Measurements from ENCODE around the gene TES.
"Not testable (repeated sequence)": the region's sequence is repeated elsewhere in the genome, so short reads cannot be mapped to it uniquely, and the experiment has no call there.

TES gene

DNA sequence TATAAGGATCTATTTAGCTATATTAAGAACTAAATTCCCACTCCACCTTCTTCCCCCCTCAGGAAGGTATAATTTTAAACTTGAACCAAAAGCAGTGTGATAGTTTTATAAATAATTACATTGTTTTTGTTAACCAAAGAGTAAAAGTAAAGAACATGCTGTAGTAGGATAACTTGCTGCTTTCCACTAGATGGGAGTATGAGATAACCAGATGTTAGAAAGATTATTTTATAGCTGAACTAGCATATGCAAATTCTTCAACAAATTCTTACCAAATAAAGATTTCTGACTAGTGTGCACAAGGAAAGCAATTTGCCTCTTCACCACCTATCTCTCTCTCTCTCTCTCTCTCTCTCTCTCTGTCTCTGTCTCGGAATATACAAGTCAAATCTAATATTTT is 31.8 kb downstream of the TES start:
- no peak for DNase-seq

DNA sequence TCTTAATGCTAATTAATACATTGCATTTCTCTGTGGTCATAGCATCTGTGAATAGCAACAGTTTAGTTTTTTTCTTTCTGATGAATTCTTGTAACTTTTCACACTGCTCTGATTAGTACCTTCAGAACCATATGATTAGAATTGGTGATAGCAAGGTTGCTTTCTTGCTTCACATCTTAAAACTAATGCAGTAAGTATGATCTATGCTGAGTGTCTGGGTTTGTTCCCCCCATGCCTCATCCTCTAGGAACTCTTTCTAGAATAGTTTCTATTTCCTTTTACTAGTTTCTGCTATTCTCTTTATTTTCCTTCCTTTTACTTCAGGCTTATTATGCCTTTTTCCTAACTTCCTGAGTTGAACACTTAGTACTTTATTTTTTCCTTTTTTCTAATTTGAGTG is 32.4 kb downstream of the TES start:
- DNase-seq = no peak

DNA sequence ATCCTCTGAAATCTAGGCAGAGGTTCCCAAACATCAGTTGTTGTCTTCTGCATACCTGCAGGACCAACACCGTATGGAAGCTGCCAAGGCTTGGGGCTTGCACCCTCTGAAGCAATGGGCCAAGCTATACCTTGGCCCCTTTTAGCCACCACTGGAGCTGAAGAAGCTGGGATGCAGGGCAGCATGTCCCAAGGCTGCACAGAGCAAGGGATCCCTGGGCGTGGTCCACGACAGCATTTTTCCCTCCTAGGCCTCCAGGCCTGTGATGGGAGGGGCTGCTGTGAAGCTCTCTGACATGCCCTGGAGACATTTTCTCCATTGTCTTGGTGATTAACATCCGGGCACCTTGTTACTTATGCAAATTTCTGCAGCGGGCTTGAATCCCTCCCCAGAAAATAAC is 34.5 kb downstream of the TES start:
- not testable (repeated sequence) for DNase-seq

DNA sequence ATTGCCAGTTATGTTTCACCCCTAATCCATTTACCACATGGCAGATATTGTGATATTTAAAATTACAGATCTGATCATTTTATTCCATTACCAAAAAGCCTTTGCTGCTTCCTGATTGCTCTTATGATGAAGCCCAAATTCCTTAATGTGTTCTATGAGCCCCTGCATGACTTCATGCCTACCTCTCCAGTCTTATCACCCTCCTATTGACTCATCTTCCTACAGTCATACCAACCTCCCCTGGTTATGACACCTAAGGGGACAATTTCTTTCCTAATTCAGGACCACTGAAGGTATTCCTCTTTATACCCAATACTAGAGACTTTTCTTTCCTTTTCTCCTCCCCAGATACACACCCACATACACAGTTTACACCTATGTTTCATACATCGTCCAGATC is 36.0 kb downstream of the TES start:
- no peak for DNase-seq

DNA sequence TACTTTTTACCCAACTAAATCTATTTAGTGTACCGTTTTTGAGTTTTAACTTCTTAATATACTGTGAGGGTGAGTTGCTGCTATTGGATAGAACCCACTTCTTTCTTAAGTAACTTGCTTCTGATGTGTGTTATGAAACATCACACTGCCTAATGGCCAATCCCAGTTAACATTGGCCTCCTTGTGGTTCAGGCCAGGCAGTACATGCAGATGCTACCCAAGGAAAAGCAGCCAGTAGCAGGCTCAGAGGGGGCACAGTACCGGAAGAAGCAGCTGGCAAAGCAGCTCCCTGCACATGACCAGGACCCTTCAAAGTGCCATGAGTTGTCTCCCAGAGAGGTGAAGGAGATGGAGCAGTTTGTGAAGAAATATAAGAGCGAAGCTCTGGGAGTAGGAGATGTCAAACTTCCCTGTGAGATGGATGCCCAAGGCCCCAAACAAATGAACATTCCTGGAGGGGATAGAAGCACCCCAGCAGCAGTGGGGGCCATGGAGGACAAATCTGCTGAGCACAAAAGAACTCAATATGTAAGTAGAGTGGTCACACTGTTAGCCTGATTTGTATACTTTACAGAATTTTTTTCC is 39.7 kb downstream of the TES start:
- DNase-seq = no peak

DNA sequence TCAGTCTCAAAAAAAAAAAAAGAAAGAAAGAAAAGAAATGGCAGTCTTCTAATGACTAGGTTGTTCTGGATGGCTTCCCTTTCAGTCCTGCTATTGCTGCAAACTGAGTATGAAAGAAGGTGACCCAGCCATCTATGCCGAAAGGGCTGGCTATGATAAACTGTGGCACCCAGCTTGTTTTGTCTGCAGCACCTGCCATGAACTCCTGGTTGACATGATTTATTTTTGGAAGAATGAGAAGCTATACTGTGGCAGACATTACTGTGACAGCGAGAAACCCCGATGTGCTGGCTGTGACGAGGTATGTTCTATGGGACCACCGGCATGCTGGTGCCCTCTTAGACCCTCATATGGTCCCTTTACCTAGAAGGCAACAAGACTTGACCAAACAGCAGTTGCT is 41.3 kb downstream of the TES start:
- no peak for DNase-seq

DNA sequence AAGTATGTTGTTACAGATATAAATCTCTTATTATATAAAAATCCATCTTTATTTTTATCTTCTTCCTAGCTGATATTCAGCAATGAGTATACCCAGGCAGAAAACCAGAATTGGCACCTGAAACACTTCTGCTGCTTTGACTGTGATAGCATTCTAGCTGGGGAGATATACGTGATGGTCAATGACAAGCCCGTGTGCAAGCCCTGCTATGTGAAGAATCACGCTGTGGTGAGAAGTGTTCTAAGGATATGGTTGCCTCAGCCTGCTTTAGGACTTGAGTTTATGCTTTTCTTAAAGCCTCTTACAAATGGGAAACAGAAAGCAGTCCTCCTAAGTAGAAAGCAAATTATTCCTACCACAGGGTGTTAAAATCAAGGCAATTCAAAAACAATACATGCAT is 41.9 kb downstream of the TES start:
- DNase-seq = no peak

DNA sequence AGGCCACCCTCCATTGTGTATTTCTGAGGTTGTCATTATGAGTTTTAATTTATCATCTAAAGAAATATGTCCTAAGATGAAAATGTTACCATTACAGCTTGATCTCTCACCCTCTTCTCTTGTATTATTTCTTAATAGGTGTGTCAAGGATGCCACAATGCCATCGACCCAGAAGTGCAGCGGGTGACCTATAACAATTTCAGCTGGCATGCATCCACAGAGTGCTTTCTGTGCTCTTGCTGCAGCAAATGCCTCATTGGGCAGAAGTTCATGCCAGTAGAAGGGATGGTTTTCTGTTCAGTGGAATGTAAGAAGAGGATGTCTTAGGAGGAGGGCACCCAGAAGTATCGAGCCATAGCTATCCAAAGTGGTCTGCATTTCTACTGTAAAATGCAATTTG is 46.8 kb downstream of the TES start:
- DNase-seq = no peak

DNA sequence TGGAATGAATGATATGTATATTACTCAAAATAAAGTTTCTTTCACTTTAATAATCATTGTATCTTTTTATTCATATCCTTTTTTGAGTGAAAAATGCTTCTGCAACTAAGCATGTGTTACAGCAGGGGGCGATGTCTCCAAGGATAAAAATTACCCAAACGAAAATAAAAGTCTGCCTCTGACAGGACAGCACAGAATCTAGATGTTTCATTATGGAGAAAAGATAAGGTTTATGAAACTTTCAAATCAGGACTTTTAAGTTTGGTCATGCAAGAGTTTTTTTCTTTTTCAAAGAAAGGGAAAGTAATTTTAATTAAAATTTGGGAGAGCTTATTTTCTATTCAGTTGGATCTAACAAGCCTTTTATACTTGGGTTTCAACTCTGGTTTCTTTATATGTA is 48.4 kb downstream of the TES start:
- peak in 8 of 56 donors; percentile 1 to 37 (median 16) for DNase-seq

DNA sequence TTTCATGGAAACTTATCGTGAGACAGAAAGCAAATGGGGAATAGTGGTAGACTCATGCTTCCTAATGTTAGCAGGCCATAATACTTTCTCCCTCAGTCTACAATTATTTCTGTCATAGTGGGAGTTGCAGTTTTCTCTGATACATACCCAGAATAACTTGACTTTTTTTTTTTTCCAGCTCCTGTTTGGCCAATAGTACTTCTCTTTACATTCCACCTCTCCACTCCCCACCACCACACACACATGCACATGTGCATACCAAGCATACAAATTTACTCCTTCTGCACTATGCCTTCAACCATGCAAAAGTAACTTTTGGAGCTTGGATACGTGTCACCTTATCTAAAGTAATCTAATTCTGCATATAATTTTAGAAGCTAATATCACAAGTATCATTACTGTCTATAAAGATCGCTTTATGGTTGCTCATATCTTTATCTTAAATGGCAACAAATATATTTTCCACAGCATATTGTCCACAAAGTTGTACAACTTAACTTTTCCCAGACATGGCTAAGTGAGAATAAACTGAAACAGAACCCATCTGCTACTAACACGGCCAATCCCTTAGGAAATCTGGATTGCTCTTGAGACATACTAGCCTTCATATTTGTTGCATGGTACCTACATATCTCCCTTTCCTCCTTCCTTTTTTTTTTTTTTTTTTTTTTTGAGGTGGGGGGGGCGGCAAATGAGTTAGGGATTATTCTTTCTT is 49.0 kb downstream of the TES start:
- DNase-seq = no peak

DNA sequence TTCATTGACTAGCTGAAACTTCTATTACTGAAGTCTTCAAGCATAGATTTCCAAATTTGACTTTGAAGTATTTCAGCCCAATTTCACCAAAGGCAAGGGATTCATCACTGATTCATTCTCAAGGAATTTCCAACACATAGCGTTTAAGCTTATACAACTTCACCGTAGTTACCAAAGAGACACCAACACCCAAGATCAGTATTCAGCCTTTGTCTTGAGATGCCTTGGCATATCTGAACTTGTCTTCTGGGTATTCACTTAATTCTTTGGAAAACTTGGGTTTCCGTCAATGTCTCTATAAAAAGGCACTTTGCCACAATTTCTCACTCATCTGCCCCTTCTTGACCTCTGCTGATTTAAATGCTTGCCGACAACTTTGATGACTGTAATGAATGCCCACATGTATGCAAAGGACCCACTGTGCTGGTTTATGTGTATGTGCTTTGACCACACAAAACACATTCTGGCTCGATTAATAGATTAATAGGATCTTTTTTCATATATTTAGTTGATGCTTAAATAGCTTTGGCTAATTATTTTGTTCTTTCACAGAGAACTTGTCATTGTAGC is 49.6 kb downstream of the TES start:
- no peak for DNase-seq

DNA sequence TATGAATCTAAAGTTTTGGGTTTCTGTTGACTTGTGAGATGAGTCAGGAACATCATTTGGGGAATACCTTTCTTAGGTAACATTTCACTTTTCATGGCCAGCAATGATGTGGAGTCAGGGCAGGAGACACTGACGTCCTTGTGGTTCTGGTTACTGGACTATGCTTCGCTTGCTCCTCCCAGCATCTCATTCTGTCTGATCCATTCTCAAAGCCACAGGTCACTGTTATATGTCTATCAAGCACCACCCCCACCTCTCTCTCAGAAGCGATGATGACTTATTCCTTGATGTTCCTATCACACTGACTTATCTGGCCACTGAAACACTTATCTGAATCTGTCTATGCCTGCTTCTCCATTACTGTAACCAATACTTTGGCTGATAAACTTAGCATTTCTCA is 51.6 kb downstream of the TES start:
- no peak for DNase-seq

DNA sequence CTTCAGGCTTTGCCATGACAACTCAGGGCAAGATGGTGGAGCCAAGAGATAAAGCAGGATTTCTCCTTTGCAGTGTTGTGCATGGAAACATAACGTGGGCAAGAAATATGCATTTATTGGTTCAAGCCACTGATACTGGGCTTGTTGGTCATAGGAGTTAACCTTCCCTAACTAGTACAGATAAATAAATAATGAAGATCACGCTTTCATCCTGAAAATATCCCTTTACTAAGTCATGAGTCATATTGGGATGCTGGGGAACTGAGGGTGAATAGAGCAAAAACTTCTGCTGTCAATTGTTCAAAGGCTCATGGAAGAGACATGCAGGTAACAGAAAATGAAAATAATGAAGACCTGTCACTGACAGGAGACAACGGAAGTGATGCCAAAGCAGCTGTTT is 55.5 kb downstream of the TES start:
- DNase-seq = no peak

DNA sequence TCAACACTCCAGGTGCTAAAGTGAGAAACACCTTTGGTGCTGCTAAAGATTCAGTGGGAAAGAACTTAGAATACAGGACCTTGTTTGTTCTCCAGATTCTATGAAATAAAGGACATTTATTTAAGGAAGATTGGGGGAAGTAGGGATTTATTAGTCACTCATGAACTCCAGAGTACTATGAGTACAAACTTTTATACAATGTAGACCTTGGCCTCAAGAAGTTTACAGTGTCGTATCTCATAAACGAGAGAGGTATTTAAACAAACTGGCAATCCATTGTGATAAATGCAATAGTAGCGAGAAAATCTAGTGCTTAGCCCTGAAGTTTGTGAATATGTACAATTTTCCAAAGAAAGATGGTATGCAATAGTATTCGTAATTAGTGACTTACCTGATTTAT is 59.1 kb downstream of the TES start:
- no peak for DNase-seq

DNA sequence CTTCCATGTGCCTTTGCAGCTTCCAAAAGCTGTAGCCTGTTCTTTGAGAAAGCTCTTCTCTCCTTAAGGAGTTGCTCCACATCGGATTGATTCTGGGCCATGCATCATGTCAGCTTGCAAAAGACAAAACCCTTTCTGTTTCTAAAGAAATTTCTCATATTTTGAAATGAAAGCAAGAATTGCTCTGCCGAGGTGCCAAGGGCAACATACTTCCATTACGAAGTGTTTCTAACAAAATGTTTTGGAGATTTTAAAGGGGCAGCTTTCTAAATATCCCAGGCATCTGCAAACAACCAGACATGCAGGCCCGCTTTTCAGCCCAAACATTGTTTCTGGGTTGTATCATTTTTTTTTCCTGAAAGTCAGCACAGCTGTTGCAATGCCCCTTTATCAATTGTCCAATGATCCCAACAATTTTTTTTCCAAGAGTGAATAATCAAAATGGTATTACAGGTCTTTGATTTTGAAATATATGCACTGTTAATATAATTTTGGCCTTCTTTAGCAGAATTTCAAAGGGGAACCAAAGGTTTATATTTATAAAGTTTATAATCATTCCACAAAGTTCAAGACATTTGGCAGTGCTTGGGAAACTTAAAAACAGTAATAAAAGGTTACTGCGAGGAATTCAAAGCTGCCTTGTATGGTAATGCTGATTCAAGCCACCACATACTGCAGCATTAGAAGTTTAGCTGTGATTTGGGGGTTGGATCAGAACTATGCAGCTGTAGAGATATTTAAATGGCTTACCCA is 61.0 kb downstream of the TES start:
- DNase-seq = no peak

DNA sequence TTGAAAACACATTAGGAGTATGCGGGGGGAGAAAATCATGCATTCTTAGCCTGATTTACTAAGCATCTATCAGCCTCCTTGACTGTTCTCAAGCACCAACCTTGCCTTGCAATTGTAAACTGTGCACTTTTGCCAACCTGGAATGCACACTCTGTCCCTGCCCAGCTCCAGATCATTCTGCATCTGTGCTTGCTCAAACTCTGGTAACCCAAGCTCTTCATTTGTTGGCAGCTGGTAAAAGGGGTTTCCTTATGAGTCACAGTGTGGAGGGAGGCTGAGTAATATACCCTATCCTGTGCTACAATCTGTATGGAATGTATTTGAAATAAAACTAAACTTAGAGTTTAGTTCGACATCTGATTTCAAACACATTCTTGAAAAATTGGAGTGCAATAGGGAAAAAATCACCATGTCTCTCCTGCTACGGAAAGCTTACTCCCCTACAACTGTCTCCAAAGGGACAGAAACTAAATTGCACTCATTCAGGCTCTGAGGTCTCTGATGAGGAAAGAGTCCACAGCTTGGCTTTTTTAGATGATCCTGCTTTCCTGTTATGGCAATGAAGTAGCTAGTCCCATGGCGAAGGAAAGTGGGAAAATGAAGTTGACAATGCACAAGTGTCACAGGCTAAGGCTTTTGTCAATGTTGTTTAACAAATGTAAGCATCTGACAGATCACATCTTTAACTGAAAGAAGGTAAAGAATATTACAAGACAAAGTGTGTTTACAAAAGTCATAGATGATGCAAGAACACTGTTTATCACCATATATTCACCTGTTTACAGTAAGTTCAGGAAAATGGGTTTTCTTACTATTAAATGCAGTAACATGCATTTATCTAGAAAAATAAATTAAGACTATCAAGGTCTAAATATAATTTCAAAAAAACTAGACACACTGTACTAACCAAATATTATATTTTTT is 61.9 kb downstream of the TES start:
- peak in 1 of 56 donors; percentile 11 for DNase-seq

DNA sequence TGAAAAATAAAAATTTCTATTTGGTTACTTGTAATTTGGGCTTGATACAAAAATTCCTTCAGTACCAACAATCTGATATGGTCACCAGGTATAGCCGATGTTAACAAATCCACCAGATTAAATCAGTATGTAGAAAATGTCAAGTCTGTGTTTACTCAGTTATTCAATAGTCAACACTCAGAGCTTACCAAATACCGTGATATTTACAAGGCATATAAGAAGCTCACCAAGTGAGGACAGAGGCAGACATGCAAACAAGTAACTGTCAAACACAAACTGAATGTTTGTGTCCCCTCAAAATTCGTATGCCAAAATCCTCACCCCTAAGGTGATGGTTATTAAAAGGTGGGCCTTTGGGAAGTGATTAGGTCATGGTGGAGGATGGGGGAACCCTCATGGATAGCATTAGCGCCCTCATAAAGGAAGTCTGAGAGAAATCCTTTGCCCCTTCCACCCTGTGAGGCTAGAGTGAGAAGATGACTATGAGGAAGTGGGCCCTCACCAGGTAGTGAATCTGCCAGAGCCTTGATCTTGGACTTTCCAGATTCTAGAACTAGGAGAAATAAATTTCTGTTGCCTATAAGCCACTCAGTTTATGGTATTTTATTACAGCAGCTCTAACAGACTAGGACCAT is 63.1 kb downstream of the TES start:
- no peak for DNase-seq

DNA sequence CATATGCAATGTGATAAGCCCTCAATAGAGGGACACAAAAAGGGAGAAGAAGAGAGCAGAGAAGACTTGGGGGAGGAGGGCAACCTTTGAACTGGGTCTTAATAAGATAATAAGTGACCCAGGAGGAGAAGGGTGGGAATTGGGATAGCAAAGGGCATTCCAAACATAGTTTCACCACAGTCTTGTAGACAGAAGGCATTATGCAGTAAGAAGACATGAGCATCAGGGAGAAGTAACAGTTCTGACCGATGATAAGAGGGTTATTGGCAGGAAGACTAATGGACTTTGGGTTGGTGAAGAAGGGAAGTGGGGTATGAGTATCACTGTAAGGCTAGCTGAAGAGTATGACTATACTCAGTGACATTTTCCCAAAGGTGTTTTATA is 63.6 kb downstream of the TES start:
- no peak for DNase-seq

DNA sequence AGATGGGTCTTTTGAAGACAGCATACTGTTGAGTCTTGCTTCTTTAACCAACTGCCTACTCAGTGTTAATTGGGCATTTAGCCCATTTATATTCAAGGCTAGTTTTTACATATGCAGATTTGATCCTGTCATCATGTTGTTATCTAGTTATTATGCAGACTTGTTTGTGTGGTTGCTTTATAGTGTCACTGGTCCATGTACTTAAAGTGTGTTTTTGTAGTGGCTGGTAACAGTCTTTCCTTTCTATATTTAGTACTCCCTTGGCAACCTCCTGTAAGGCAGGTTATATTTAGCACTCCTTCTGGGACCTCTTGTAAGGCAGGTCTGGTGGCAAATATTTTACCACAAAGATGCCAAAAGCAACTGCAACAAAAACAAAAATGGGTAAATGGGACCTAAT is 66.7 kb downstream of the TES start:
- no peak for DNase-seq

DNA sequence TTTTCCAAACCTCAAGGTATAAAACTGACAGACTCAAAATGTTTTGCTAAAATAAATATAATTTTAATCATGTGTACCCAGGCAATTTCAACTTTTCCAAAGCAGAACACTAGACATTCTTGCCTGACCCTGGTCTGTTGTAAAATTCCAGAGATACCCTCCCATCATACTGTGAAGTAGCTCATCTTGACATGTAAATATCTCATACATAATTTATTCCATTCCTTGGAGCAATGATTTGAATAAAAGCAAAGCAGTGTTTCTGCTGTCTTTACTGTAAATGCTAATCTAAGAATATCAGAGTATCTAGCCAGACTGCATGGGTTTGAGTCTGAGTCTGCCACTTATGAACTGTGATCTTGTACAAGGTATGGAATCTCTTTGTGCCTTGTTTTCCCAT is 68.9 kb downstream of the TES start:
- no peak for DNase-seq

DNA sequence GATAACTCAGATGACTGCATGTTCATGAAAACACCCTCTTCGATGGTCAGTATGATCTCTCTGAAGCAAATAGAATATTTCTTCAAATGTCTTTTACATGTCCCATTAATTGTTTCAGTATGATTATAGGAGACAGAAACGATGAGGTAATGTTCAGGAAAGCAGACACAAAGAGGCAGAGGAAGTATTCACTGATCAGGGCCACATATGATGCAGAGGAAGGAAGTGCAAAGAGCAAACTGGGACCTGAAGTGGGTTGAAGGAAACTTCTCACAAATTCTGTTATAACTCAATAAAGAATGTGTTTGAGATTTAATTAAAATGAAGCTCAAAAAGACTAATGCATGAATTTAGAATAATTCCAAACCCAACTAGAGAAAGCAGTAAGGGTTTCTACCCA is 70.5 kb downstream of the TES start:
- DNase-seq = no peak

Measured in amygdala (tissue), 56 donors.